Measurements from ENCODE around the gene SGF29. TPM values are rescaled to one million over a fixed set of nuclear protein-coding genes. Genes with fewer than 3 reads are reported as not detected.

SGF29 gene
- total RNA-seq, 4 donors from 2014 or later = 35.1 to 50.4 (median 41.9) TPM

GRCh38 chr16:28549301-28549899, 4.3 kb upstream of the SGF29 start:
- H3K27ac ChIP-seq = no peak overlapping the region
- no peaks in the 10 kb centered on the region for H3K9me3 ChIP-seq
- H3K27me3 ChIP-seq = no peaks in the 10 kb centered on the region
- intact Hi-C loops (cut with DNase I; ENCODE audit: low total_unique reads) (no loop called here), in situ Hi-C loops (cut with MboI; ENCODE audit: low sequenced_read_pairs in 4 of 4) (loop anchor here in 2 of 4 donors (5.0 to 25.0 kb wide), 2 partner anchors 57 to 288 kb away; partner anchors contain the start of genes APOBR (in 1 of the 2), CLN3 (in 1 of the 2) and TUFM (in 1 of the 2))
- ATAC-seq (no peak), DNase-seq (no peak)
- H3K36me3 ChIP-seq = no peaks in the 10 kb centered on the region
- H3K4me3 ChIP-seq = no peak overlapping the region
- TF ChIP-seq POLR2A (IDR thresholded peaks at IDR 0.05) (no peak), CTCF (IDR thresholded peaks at IDR 0.05 in 4 of 5, conservative IDR thresholded peaks at IDR 0.05 in 1 of 5) (peak in 4 of 5 experiments; percentile 44 to 63 (median 53))
- peaks cover 5% of the 10 kb centered on the region in 2 donors for H3K4me1 ChIP-seq

GRCh38 chr16:28554634-28555423, 1.1 kb downstream of the SGF29 start:
- H3K27me3 ChIP-seq = no peaks in the 10 kb centered on the region
- ATAC-seq = no peak
- no peak for DNase-seq
- H3K4me3 ChIP-seq = peak overlapping the region; percentile 50 to 71 (median 68)
- intact Hi-C loops (cut with DNase I; ENCODE audit: low total_unique reads) = loop anchor here (1.0 to 10.0 kb wide), 2 partner anchors 64 to 340 kb away; partner anchors contain the start of gene XPO6
- no peak for TF ChIP-seq CTCF (IDR thresholded peaks at IDR 0.05 in 4 of 5, conservative IDR thresholded peaks at IDR 0.05 in 1 of 5)
- no peak for TF ChIP-seq POLR2A (IDR thresholded peaks at IDR 0.05)
- H3K36me3 ChIP-seq = peaks cover 0 to 13% of the 10 kb centered on the region in 2 donors
- in situ Hi-C loops (cut with MboI; ENCODE audit: low sequenced_read_pairs in 4 of 4) = loop anchor here in 3 of 4 donors (5.0 kb wide), 1 partner anchor 63 kb away; the partner anchor contains the start of genes APOBR (in 3 of the 3) and CLN3 (in 3 of the 3)
- no peaks in the 10 kb centered on the region for H3K9me3 ChIP-seq
- H3K27ac ChIP-seq = peak overlapping the region; percentile 92 to 94 (median 94)
- H3K4me1 ChIP-seq = peaks cover 12 to 15% of the 10 kb centered on the region in 2 donors

GRCh38 chr16:28555561-28555960, 1.8 kb downstream of the SGF29 start:
- DNase-seq (no peak), ATAC-seq (no peak)
- Histone ChIP-seq H3K4me1 (peaks cover 12 to 15% of the 10 kb centered on the region in 2 donors), H3K27ac (no peak overlapping the region), H3K9me3 (no peaks in the 10 kb centered on the region), H3K4me3 (no peak overlapping the region), H3K36me3 (peaks cover 0 to 13% of the 10 kb centered on the region in 2 donors), H3K27me3 (no peaks in the 10 kb centered on the region)
- intact Hi-C loops (cut with DNase I; ENCODE audit: low total_unique reads) (loop anchor here (10.0 kb wide), 1 partner anchor 341 kb away; the partner anchor contains the start of gene XPO6), in situ Hi-C loops (cut with MboI; ENCODE audit: low sequenced_read_pairs in 4 of 4) (no loop called here)
- TF ChIP-seq POLR2A (IDR thresholded peaks at IDR 0.05) = no peak
- TF ChIP-seq CTCF (IDR thresholded peaks at IDR 0.05 in 4 of 5, conservative IDR thresholded peaks at IDR 0.05 in 1 of 5) = no peak

- peaks cover 19 to 22% of the 10 kb centered on the region in 2 donors for H3K4me1 ChIP-seq
- no peaks in the 10 kb centered on the region for H3K27me3 ChIP-seq
- H3K36me3 ChIP-seq = peaks cover 0 to 13% of the 10 kb centered on the region in 2 donors
- TF ChIP-seq POLR2A (IDR thresholded peaks at IDR 0.05) (no peak), CTCF (IDR thresholded peaks at IDR 0.05 in 4 of 5, conservative IDR thresholded peaks at IDR 0.05 in 1 of 5) (no peak)
- intact Hi-C loops (cut with DNase I; ENCODE audit: low total_unique reads) (loop anchor here (10.0 kb wide), 1 partner anchor 342 kb away; the partner anchor contains the start of gene XPO6), in situ Hi-C loops (cut with MboI; ENCODE audit: low sequenced_read_pairs in 4 of 4) (no loop called here)
- DNase-seq (no peak), ATAC-seq (no peak)
- H3K27ac ChIP-seq = no peak overlapping the region
- no peak overlapping the region for H3K4me3 ChIP-seq
- no peaks in the 10 kb centered on the region for H3K9me3 ChIP-seq
Measured at GRCh38 chr16:28556914-28557320, 3.2 kb downstream of the SGF29 start.

Data from gastrocnemius medialis (tissue), 4 donors.